HEK293T (cell line): ENCODE results near the gene CDC20B.

Experiments used
- CTCF ChIA-PET: fragments of 350-600 bp; formaldehyde crosslinking; extraction: SDS; loops from one replicate; lab custom pipeline; 2021; ENCODE audit warnings: antibody characterized with exemption, inconsistent platforms; lab: Yijun Ruan, JAX
- POLR2A ChIA-PET: fragments of 350-600 bp; formaldehyde crosslinking; extraction: SDS; loops from one replicate; lab custom pipeline; 2020; ENCODE audit warnings: antibody characterized with exemption, inconsistent platforms; lab: Yijun Ruan, JAX
- DNase-seq: peaks from one replicate; pipeline ENCODE4 v3.0.0; 2012; ENCODE audit warnings: mixed read lengths; ENCODE audit errors: extremely low spot score
- ARNT ChIP-seq: fragments of 450-650 bp; IDR thresholded peaks from 2 replicates; pipeline ENCODE4 v1.6.1; 2017; ENCODE audit warnings: mild to moderate bottlenecking
- BHLHE40 ChIP-seq: fragments of 450-650 bp; IDR thresholded peaks from 2 replicates; pipeline ENCODE4 v1.6.1; 2016; ENCODE audit warnings: mild to moderate bottlenecking, moderate library complexity, borderline replicate concordance
- CTBP1 ChIP-seq: fragments of 450-650 bp; IDR thresholded peaks from 2 replicates; pipeline ENCODE4 v1.6.1; 2016; ENCODE audit warnings: borderline replicate concordance
- ELF4 ChIP-seq: fragments of 450-650 bp; IDR thresholded peaks from 2 replicates; pipeline ENCODE4 v1.6.1; 2017; ENCODE audit warnings: antibody characterized with exemption
- FOXA1 ChIP-seq: fragments of 450-650 bp; IDR thresholded peaks from 2 replicates; pipeline ENCODE4 v1.6.1; 2016; ENCODE audit warnings: mild to moderate bottlenecking
- FOXK2 ChIP-seq: fragments of 450-650 bp; IDR thresholded peaks from 2 replicates; pipeline ENCODE4 v1.6.1; 2016; ENCODE audit warnings: mild to moderate bottlenecking
- FOXM1 ChIP-seq: fragments of 450-650 bp; IDR thresholded peaks from 2 replicates; pipeline ENCODE4 v1.6.1; 2017; ENCODE audit warnings: mild to moderate bottlenecking, borderline replicate concordance
- HDGF ChIP-seq: fragments of 450-650 bp; IDR thresholded peaks from 2 replicates; pipeline ENCODE4 v1.6.1; 2017; ENCODE audit warnings: antibody characterized with exemption, borderline replicate concordance
- L3MBTL2 ChIP-seq: fragments of 450-650 bp; conservative IDR thresholded peaks from 2 replicates; pipeline ENCODE4 v1.6.1; 2016; ENCODE audit warnings: mild to moderate bottlenecking
- LEF1 ChIP-seq: fragments of 450-650 bp; IDR thresholded peaks from 2 replicates; pipeline ENCODE4 v1.6.1; 2017; ENCODE audit warnings: mild to moderate bottlenecking, borderline replicate concordance
- NFRKB ChIP-seq: fragments of 450-650 bp; IDR thresholded peaks from 2 replicates; pipeline ENCODE4 v1.6.1; 2016; ENCODE audit warnings: mild to moderate bottlenecking, moderate library complexity
- SP1 ChIP-seq: fragments of 450-650 bp; IDR thresholded peaks from 2 replicates; pipeline ENCODE4 v1.6.1; 2017
- SUZ12 ChIP-seq: fragments of 450-650 bp; IDR thresholded peaks from 2 replicates; pipeline ENCODE4 v1.6.1; 2016; ENCODE audit warnings: mild to moderate bottlenecking
- TARDBP ChIP-seq: fragments of 450-650 bp; IDR thresholded peaks from 2 replicates; pipeline ENCODE4 v1.6.1; 2016
- ZNF384 ChIP-seq: fragments of 450-650 bp; IDR thresholded peaks from 2 replicates; pipeline ENCODE4 v1.6.1; 2016
- TF ChIP-seq, protein P1 (sequence below): fragments of 450-650 bp; IDR thresholded peaks from 2 replicates; pipeline ENCODE4 v1.6.1; 2016

CDC20B gene

DNA sequence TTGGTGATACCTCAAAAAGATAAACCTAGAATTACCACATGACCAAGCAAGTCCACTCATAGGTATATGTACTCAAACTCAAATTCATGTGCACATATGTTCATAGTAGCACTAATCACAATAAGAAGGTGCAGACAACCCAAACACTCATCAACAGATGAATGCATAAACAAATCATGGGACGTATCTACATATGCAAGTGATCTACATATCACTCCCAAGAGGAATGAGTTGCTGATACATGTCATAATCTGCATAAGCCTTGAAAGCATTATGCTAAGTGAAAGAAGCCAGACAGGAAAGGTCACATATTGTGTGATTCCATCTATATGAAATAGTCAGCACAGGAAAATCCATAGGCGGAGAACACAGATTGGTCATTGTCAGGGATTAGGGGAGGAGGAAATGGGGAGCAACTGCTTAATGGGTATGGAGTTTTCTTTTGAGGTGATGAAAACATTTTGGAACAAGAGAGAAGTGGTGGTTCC is 23.6 kb downstream of the CDC20B start:
- POLR2A ChIA-PET, result no interaction called here
- TF ChIP-seq L3MBTL2, result no peak
- no peak for TF ChIP-seq LEF1
- no peak for TF ChIP-seq FOXK2
- TF ChIP-seq HDGF, result no peak
- TF ChIP-seq ELF4, result no peak
- no peak for TF ChIP-seq ZNF384
- no peak for TF ChIP-seq NFRKB
- TF ChIP-seq, protein P1, sequence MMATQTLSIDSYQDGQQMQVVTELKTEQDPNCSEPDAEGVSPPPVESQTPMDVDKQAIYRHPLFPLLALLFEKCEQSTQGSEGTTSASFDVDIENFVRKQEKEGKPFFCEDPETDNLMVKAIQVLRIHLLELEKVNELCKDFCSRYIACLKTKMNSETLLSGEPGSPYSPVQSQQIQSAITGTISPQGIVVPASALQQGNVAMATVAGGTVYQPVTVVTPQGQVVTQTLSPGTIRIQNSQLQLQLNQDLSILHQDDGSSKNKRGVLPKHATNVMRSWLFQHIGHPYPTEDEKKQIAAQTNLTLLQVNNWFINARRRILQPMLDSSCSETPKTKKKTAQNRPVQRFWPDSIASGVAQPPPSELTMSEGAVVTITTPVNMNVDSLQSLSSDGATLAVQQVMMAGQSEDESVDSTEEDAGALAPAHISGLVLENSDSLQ, result no peak
- TF ChIP-seq SUZ12, result no peak
- CTCF ChIA-PET, result interaction anchor here (0.9 kb wide), 1 partner anchor 243 kb away, joined by 3 read pairs; no protein-coding TSS in a partner anchor
- no peak for DNase-seq

DNA sequence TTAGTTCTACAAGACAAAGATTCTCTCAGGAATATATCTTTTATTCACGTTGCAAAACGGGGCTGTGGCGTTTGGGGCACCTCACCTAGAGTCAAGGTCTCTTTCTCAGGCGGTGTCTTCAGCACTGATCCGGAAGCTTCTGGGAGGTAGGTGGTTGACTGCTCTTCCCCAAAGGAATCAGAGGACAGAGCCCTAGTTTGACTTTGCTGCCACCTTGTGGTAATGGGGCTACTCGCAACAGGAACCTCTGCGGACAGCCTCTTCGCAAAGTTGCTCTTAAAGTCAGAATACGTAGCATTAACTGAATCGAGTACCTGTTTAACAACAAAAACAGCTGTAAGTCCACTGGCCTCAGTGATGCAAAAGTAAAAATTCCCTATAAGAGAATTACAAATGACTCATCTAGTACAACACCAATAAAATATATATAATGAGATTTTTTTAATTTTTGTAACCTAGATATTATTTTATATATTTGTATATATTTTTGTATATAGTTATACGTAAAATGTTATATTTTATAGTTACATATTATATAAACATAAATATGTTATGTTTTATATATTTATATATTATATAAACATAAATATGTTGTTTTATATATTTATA is 26.3 kb downstream of the CDC20B start:
- peak; percentile 82 for DNase-seq
- POLR2A ChIA-PET, result no interaction called here
- CTCF ChIA-PET, result interaction anchor here (0.6 to 1.7 kb wide), 4 partner anchors 13 to 241 kb away, joined by 3 to 13 read pairs (median 8); partner anchors contain the start of gene GPX8
- no peak for TF ChIP-seq ZNF384
- no peak for TF ChIP-seq ELF4
- no peak for TF ChIP-seq ARNT
- no peak for TF ChIP-seq CTBP1
- no peak for TF ChIP-seq LEF1
- TF ChIP-seq FOXM1, result no peak
- no peak for TF ChIP-seq L3MBTL2
- no peak for TF ChIP-seq SUZ12
- TF ChIP-seq, protein P1, result no peak
- no peak for TF ChIP-seq FOXA1

DNA sequence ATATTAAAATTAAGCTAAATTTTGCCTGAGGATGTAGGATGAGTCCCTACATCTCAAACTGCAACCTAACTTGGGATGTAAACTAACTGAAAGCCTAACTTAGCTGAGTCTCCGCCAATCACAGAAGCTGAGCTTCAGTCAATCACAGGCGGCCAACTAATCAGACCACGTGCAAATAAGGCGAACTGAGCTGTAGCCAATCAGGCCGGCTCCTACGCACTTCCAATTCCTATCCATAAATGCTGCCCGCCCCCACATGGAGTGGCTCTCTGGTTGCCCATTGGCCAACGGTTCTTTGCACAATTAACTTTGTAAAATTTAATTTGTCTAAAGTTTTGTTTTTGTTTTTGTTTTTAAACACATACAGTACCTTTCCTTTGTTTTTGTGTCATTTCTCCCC is 26.9 kb downstream of the CDC20B start:
- no peak for DNase-seq
- ChIA-PET CTCF (interaction anchor here (0.6 to 1.7 kb wide), 5 partner anchors 14 to 240 kb away, joined by 3 to 13 read pairs (median 7); partner anchors contain the start of gene GPX8), POLR2A (no interaction called here)
- TF ChIP-seq ZNF384 (no peak), BHLHE40 (no peak), CTBP1 (no peak), SP1 (no peak), NFRKB (no peak), FOXK2 (no peak), LEF1 (no peak), ARNT (no peak)

DNA sequence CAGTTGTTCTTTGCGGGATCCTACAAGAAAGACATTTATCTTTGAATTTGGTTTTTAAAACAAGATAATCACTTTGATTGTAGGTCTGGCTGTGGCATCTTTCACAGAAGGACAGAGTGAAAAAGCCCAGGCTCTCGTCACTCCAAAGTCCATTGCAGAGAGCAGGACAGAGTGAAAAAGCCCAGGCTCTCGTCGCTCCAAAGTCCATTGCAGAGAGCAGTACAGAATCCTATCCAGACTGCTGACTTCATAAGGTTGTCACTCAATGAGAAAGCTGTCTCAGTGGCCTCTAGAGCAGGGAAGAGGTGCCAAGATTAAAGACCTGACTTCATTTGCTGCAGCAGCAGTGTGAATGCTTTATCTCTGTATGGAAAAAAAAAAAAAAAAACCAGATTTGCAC is 29.4 kb downstream of the CDC20B start:
- DNase-seq, result no peak
- TF ChIP-seq ELF4 (no peak), SP1 (no peak)
- POLR2A ChIA-PET, result no interaction called here
- CTCF ChIA-PET, result no interaction called here

DNA sequence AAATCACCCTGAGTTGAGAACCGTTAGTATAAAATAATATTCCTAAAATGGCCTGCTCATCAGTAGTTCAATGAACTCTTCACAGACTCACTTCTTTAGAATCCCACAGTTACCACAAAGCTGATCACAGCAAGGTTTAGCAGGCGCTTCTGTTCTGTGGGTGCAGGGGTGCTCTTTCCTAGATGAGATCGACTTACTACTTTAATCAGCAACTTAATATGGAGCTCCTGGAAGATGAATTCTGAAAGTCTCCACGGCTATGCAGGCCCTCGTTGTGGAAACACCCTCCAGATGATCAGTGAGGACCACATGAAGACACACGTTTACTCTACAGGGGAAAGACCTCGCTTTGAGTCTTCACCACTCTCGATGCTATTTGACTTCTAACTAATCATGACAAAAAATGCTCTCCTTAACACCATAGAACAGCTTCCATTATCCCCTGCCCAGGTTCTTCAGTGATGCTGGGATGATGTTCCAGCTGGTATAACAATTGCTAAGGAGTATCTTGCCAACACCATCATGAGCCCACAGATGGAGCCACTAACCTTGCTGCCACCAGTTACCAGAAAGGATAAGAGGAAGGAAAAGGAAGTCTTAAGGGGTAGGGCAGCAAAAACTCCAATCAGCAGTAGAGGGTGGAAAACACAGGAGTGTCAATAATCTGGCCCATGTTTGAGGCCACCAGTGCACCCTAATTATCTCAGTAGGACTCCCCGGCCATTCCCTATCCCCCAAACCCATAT is 30.9 kb downstream of the CDC20B start:
- no peak for TF ChIP-seq LEF1
- CTCF ChIA-PET, result interaction anchor here (0.7 kb wide), 1 partner anchor 198 kb away, joined by 4 read pairs; no protein-coding TSS in a partner anchor
- POLR2A ChIA-PET, result no interaction called here
- no peak for DNase-seq

DNA sequence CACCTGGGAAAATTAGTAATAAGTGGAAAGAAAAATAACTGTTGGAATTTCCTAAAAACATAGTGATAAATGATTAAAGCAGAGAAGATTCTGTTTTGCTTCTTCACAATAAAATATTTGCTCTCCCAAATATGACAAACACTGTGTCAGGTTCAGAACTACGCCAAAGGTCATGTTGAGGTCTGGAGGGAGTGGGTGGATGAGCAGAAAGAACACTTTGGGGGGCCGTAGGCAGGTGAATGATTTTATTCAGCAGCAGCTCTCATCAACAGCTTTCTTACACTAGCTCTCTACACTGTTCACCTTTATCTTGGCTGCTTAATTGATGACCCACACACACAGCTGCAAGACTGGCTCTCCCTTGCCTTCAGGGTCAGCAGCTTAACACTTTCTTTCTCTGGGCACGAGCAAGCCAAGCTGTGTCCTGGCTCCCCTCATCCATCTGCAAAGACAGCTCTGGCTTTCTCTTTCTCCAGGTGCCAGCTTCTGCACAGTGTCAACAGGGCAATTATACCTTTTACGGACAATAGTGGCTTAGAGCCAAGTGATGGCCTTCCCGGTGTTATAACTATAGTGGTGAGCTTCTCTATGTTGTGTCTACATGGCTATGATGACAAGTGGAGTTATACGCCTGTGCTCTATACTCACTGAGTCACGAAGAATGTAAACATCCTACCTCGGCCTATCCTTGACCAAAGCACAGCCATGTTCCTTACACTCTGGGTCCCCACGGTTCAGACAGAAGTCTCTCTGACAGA is 31.9 kb downstream of the CDC20B start:
- CTCF ChIA-PET, result no interaction called here

More for the DNA sequence above, 31.9 kb downstream of the CDC20B start:
- TF ChIP-seq CTBP1 (no peak), TARDBP (no peak), BHLHE40 (no peak), FOXK2 (no peak), L3MBTL2 (no peak), SUZ12 (no peak), HDGF (no peak), FOXM1 (no peak), FOXA1 (no peak), ARNT (no peak), ZNF384 (no peak), LEF1 (no peak), NFRKB (no peak), SP1 (no peak), ELF4 (no peak)
- TF ChIP-seq, protein P1, result no peak
- no peak for DNase-seq
- POLR2A ChIA-PET, result no interaction called here
